M059J (cell line): ENCODE measurements around the gene AGMO. TPM values are rescaled to one million over a fixed set of nuclear protein-coding genes. Genes with fewer than 3 reads are reported as not detected.

Experiments used
- DNase-seq: peaks from one replicate; pipeline ENCODE4 v3.0.0-alpha.2; 2012; ENCODE audit warnings: low read depth
- total RNA-seq: library from RNA; depleted of rRNA; stranded (reverse); fragments of >200 nt; shearing (Covaris generic); gene quantifications from 2 replicates; pipeline ENCODE4 v1.2.3, GENCODE V29; 2014

AGMO gene
- total RNA-seq, 1 experiment from 2014 or later = not detected

GRCh38 chr7:15397922-15398760 lies 163.7 kb downstream of the AGMO start:
- peak; percentile 10 for DNase-seq

DNA sequence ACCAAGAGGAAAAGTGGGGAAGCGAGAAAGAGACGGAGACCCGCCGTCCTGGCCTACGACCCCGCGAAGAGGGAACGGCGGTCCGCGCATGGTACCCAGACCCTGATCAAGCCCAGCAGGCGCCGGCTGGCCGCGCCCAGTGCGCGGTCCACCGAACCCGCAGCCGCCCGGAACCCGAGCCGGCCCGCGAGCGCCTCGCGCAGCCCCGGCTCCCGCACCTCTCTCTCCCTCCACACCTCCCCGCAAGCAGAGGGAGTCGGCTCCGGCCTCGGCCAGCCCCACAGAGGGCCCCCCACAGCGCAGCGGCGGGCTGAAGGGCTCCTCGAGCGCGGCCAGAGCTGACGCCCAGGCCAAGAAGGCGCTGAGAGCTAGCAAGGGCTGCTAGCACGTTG lies 164.7 kb downstream of the AGMO start:
- DNase-seq = no peak

DNA sequence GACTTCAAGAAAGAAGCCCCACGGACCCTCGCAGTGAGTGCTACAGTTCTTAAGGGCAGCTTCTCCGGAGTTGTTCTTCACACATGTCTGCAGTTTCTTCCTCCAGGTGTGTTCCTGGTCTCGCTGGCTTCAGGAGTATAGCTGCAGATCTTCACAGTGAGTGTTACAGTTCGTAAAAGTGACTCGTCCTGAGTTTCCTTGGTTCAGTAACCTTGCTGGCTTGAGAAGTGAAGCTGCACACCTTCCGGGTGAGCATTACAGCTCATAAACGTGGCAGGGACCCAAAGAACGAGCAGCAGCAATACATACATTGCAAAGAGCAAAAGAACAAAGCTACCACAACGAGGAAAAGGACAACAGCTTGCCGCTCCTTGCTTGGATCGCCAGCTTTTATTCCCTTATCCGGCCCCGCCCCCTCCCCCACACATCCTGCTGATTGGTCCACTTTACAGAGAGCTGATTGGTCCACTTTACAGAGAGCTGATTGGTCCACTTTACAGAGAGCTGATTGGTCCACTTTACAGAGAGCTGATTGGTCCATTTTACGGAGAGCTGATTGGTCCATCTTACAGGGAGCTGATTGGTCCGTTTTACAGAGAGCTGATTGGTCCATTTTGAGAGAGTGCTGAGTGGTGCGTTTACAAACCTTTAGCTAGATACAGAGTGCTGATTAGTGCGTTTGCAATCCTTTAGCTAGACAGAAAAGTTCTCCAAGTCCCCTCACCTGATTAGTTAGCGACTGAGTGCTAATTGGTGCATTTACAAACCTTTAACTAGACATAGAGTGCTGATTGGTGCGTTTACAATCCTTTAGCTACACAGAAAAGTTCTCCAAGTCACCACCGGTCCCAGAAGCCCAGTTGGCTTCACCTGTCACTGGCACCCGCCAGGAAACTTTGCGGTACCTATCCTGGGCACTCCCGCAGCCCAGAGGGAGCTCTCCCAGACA lies 165.3 kb downstream of the AGMO start:
- no peak for DNase-seq

- no peak for DNase-seq
Measured at GRCh38 chr7:15389073-15389472, 172.7 kb downstream of the AGMO start.

- no peak for DNase-seq
Measured at GRCh38 chr7:15378494-15379145, 183.2 kb downstream of the AGMO start.

- no peak for DNase-seq
Measured at GRCh38 chr7:15376600-15376999, 185.2 kb downstream of the AGMO start.

DNA sequence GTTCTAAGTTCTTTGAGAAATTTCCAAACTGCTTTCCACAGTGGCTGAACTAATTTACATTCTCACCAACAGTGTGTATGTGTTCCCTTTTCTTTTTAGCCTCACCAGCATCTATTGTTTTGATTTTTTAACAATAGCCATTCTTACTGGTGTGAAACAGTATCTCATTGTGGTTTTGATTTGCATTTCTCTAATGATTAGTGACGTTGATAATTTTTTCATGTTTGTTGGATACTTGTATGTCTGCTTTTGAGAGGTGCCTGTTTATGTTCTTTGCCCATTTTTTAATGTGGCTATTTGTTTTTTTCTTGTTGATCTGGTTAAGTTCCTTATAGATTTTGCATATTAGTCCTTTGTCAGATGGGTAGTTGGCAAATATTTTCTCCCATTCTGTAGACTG lies 191.4 kb downstream of the AGMO start:
- no peak for DNase-seq

DNA sequence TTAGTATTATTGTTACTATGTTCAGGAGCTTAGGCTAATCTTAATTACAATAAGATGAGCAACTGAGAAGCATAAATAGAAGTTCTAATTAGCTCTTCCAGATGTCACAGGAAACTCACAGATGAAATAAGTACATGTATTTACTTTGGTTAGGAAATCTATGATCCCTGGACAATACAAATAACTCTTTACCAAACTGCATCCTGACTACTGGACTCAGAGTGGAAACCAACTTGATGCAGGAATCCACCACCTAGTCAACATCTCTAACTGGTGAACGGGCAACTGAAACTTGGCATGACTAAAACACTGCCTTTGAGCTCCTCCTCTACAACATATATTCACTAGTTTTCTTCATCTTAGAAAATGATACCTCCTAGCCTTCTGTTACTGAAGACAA lies 193.2 kb downstream of the AGMO start:
- DNase-seq = no peak

- DNase-seq = no peak
Measured at GRCh38 chr7:15367897-15368296, 193.9 kb downstream of the AGMO start.

DNA sequence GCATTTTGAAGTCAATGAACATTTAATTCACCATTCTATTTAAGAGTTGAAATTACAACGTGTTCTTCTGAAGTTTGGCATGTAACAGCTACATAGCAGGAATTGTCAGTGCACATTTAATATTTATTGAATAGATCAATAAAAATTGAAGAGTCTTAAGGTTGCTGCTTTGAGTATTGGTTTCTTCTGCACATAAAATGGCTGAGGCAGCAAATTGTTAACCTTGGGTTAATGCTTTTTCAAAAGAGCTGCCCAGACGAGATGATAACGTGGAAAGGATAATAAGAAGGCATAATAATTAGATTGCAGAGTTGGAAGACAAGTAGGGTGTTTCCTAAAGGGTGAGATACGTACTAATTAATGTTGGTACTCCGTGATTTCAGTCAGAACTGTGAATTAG lies 203.7 kb downstream of the AGMO start:
- no peak for DNase-seq

DNA sequence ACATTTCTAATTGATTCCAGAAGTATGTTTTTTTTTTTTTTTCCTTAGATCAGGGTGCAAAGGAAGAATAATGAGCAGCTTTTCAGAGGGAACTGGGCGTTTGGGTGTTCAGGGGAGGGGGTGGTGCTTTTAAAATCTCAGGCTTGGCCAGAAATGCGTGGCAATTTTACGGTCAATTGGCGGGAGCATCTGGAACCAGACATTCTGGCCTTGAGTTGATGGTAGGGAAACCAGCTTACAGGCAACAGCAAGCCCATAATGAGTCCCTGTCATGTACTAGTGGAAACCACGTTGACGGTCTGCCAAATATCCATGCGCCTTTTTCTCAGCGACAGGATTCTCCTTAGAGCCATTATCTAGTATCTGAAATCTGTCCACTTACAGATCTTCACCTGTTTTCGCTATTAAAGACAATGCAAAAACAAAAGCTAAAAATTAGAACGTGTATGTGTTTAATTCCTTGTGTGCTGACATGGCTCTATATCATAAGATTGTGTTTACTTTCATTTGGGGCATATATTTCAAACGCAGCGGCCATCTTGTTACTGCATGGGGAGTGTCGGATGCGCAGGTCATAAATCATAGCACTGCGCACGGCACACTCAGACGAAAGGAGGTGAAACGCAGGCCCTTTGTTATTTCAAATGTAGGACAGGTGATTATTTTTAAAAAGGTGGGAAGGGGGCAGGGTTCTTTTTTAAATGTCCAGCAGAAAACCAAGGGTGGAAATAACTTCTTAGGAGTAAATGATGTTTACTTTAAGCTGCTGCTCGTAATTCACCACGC lies 209.2 kb downstream of the AGMO start:
- peak; percentile 25 for DNase-seq

GRCh38 chr7:15345216-15345615 lies 216.6 kb downstream of the AGMO start:
- no peak for DNase-seq

DNA sequence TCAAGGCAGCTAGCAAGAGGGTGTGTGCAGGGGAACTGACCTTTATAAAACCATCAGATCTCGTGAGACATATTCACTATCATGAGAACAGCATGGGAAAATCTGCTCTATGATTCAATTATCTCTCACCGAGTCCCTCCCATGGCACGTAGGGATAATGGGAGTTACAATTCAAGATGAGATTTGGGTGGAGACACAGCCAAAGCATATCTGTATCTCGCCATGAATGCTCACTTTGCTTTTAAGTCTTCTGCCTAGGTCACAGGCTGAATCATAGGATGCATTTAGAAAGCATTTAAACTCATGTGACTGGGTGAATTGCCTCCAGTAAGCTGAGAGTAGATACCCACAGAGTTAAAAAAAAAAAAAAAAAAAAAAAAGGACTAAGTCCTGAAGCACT lies 220.0 kb downstream of the AGMO start:
- DNase-seq = no peak

GRCh38 chr7:15336146-15336545 lies 225.7 kb downstream of the AGMO start:
- no peak for DNase-seq

GRCh38 chr7:15335390-15335789 lies 226.4 kb downstream of the AGMO start:
- DNase-seq = no peak

- no peak for DNase-seq
Measured at GRCh38 chr7:15334536-15335263, 227.1 kb downstream of the AGMO start.

DNA sequence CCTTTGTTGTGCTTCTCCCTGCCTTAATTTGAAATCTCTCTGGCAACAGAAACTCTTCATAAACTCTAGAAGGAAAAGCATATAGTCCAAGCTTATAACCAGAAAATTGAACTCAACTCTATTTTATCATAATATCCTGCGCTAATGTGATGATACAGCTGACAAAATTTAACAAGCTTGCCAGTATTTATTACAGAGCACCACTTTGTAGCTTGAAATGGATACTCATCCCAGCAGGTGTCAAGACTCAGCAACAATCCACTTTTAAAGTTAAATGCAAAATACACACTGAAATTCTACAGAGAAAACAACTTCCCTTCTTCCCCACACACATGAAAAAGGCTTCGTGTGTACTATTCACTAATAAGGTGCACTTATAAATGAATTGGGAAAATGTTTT lies 228.9 kb downstream of the AGMO start:
- no peak for DNase-seq

DNA sequence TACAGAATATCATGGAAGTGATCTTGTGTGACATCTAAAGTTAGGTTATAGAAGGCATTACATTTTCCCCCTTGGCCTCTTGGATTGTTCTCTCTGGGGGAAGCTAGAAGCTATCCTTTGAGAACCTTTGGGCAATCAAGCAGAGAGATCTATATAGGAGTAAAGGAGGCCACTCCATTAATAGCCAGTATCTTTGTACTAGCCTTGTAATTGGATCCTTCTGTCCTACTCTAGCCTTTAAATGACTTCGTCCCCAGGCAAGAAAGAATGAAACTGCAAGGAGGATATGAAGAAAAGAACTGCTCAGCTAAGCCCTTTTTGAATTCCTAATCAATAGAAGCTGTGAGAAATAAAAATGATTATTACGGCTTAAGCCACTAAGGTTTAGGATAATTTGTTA lies 230.9 kb downstream of the AGMO start:
- DNase-seq = no peak

DNA sequence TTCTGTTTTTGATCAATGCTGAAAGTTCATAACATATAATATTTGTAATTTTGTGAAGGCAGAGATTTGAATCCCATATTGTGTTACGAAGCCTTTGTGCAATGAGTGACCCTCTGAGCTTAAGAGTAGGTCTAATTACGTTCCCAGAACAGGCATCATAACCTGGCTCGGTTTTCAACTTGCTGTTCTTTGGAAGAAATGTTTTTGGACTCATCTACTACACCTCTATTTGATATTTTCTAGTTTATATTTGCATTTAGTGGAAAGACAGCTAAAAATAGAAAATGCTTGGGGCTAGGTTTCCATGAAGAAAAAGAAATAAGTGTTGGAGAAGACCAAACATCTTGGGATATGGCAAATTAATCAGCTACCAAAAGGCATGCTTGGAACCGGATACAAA lies 234.8 kb downstream of the AGMO start:
- DNase-seq = no peak

DNA sequence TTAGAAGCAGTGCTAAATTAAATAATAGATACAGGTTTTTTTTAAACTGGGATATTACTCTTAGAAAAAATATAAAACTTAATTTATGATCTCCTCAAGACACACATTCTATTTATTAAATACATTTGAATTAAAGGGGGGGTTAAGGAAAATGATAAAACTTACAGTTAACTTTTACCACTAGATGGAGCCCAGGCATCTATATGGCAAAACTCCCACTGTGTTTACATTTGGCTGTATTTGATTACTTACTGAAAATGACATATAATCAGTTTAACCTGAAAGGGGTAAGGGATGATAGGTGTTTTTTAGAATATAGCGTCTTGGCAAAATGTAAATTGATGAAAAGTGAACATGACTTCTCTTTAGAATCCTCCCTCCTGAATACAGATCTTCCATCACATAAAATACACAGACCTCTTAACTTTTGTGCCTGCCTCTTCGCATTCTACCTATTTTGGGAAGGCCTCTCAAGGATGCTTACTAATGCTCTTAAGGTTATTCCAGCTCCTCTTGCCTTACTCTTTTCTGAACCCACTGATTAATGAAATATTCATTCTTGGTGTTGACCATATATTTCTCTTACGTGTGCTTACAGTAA lies 235.7 kb downstream of the AGMO start:
- DNase-seq = peak; percentile 19
